Measurements from ENCODE around the gene CD101.

GRCh38 chr1:117007719-117008013 is 6.1 kb downstream of the CD101 start:
- no peak for TF ChIP-seq CTCF (IDR thresholded peaks at IDR 0.05)
- no peak for TF ChIP-seq POLR2A (IDR thresholded peaks at IDR 0.05)

All from esophagus squamous epithelium (tissue), 4 donors.